ES-I3 (cell line): ENCODE measurements around the gene GTF2H2C.
"Not testable (repeated sequence)": the region's sequence is repeated elsewhere in the genome, so short reads cannot be mapped to it uniquely, and the experiment has no call there.

Experiments used
- H3K36me3 ChIP-seq: 2 replicates; pipeline ENCODE4 v1.6.1; 2013; ENCODE audit warnings: mild to moderate bottlenecking, low read length, control low read depth, moderate library complexity; ENCODE audit not compliant: insufficient read depth
- H3K4me1 ChIP-seq: 2 replicates; pipeline ENCODE4 v1.6.1; 2013; ENCODE audit warnings: mild to moderate bottlenecking, control low read depth, low read length; ENCODE audit not compliant: insufficient read depth
- H3K9ac ChIP-seq: 2 replicates; pipeline ENCODE4 v1.6.1; 2013; ENCODE audit warnings: low read depth, mild to moderate bottlenecking, low read length, moderate library complexity
- H3K9me3 ChIP-seq: 2 replicates; pipeline ENCODE4 v1.6.1; 2013; ENCODE audit warnings: mild to moderate bottlenecking, low read length, moderate library complexity; ENCODE audit not compliant: control insufficient read depth, insufficient read depth

GTF2H2C gene

DNA sequence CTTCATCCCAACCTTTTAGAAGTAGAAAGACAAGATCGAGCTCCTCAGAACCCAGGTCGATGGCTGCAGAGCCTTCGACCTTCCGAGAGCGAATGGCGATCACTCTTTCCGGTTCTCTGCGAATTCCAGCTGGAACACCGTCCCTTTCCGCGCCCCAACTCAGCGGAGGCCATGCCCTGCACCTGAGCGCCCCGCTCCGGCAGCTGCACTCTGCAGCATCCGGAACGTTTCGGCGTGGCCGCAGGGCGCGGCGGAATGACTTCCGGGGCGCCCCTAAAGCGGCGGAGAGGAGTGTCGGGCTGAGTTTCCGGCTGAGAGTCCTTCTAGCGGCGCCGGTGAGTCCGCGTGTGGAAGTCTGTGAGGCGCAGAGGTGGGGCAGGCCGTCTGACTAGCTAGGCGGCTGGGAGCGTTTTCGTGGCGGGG, at the start of gene GTF2H2C:
Gene GTF2H2C, plus strand, starts transcription at position 284 of the 423 bp plus-strand sequence. CDS start 4,942 bp downstream, outside the sequence.
- peak within 1 kb of the TSS; percentile 60 for H3K9ac ChIP-seq
- H3K36me3 ChIP-seq, H3K4me1 ChIP-seq, H3K9me3 ChIP-seq: not testable (repeated sequence)

DNA sequence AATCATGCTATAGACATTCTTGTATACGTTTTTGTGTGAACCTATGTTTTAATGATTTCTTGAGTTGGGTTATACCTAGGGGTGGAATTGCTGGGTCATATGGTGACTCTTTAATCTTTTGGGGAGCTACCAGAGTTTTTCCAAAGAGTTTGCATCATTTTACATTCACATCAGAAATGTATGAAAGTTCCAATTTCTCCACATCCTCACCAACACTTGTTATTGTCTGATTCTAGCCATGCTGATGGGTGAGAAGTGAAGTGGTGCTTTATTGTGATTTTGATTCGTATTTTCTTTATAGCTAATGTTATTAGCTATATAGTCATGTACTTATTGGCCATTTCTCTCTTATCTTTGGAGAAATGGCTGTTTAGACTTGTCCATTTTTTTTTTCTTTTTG, 49.3 kb upstream of the GTF2H2C start:
- Histone ChIP-seq H3K9ac (no peak overlapping the region), H3K4me1 (no peaks in the 10 kb centered on the region; the same call in 1 of the 2 replicates), H3K36me3 (peaks cover 21% of the 10 kb centered on the region; the same call in 1 of the 2 replicates), H3K9me3 (no peaks in the 10 kb centered on the region)

DNA sequence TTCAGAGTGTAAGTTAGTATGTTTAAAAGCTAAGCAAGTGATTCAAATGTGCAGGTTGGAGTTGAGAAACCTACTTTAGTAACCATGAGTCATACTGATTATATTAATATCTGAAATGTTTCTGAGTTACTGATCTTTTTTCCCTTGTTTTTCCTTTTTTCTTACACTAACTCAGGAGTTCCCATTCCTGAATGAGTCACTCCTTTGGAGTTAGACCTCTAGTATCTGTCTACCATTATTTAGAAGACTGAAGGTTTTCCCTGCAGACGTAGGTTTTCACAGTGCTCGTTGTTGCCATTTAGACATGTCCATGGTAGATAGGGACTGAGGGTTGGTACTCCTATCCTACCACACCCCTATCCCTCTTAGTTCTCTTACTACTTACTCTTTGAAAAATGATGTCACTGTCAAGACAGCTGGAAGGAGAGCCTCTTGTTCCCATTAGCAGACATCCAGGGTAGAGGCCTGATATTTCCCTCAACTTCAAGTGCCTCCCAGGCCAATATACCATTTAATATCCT, 47.2 kb upstream of the GTF2H2C start:
- Histone ChIP-seq H3K4me1 (no peaks in the 10 kb centered on the region; the same call in 1 of the 2 replicates), H3K9me3 (no peaks in the 10 kb centered on the region), H3K9ac (no peak overlapping the region), H3K36me3 (peaks cover 14% of the 10 kb centered on the region; the same call in 1 of the 2 replicates)

- H3K9me3 ChIP-seq, H3K9ac ChIP-seq, H3K36me3 ChIP-seq, H3K4me1 ChIP-seq: not testable (repeated sequence)
Observed at GRCh38 chr5:69515570-69515969, 44.4 kb upstream of the GTF2H2C start.

- Histone ChIP-seq H3K9ac (no peak overlapping the region), H3K9me3 (no peaks in the 10 kb centered on the region), H3K36me3 (peaks cover 8% of the 10 kb centered on the region; the same call in 1 of the 2 replicates), H3K4me1 (no peaks in the 10 kb centered on the region; the same call in 1 of the 2 replicates)
Observed at GRCh38 chr5:69516769-69517168, 43.2 kb upstream of the GTF2H2C start.

GRCh38 chr5:69517763-69518212, 42.2 kb upstream of the GTF2H2C start:
- Histone ChIP-seq H3K9ac (no peak overlapping the region), H3K4me1 (no peaks in the 10 kb centered on the region), H3K36me3 (peaks cover 7% of the 10 kb centered on the region; the same call in 1 of the 2 replicates), H3K9me3 (no peaks in the 10 kb centered on the region)

GRCh38 chr5:69519285-69519684, 40.7 kb upstream of the GTF2H2C start:
- Histone ChIP-seq H3K36me3 (no peaks in the 10 kb centered on the region; the same call in 1 of the 2 replicates), H3K9ac (no peak overlapping the region), H3K4me1 (no peaks in the 10 kb centered on the region), H3K9me3 (no peaks in the 10 kb centered on the region)

DNA sequence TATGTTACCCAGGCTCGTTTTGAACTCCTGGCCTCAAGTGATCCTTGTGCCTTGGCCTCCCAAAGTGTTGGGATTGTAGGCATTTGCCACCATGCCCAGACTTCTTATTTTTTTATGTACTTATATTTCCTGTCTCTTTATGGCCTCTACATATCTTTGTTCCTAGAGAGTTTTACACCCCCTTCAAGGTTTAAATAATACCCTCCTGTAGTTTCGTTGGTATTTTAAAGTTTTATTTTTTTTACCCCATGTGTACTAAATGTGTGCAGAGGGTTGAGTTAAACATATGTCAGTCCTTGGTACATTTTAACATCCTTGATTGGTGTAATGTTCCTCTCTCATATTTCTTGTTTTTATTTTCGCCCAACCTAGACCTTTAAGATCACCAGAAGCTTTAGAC, 38.0 kb upstream of the GTF2H2C start:
- Histone ChIP-seq H3K9ac (no peak overlapping the region), H3K4me1 (no peaks in the 10 kb centered on the region), H3K36me3 (peaks cover 7% of the 10 kb centered on the region), H3K9me3 (no peaks in the 10 kb centered on the region)

- Histone ChIP-seq H3K36me3 (peaks cover 7% of the 10 kb centered on the region), H3K9me3 (no peaks in the 10 kb centered on the region), H3K4me1 (no peaks in the 10 kb centered on the region), H3K9ac (no peak overlapping the region)
Observed at GRCh38 chr5:69525490-69525889, 34.5 kb upstream of the GTF2H2C start.

DNA sequence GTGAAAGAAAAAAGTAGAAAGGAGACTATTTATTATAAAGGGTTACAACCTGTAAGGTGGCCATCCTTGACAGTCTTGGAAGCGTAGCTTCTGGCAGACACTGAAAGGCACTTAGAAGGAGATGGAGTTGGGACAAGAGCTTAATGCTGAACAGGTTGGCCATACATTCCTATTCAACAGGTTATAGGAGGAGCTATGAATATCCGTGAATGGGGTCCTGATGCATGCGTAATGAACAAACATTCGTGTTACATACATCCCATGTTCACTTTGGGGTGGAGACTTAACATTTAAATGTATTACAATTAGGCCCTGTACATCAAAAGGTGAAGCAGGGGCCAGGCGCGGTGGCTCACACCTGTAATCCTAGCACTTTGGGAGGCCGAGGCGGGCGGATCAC, 33.3 kb upstream of the GTF2H2C start:
- peaks cover 7% of the 10 kb centered on the region for H3K36me3 ChIP-seq
- H3K9me3 ChIP-seq, result no peaks in the 10 kb centered on the region
- H3K4me1 ChIP-seq, result no peaks in the 10 kb centered on the region
- H3K9ac ChIP-seq, result no peak overlapping the region

- Histone ChIP-seq H3K36me3 (peaks cover 7% of the 10 kb centered on the region), H3K9me3 (no peaks in the 10 kb centered on the region), H3K4me1 (no peaks in the 10 kb centered on the region), H3K9ac (no peak overlapping the region)
Observed at GRCh38 chr5:69527128-69527770, 32.7 kb upstream of the GTF2H2C start.

DNA sequence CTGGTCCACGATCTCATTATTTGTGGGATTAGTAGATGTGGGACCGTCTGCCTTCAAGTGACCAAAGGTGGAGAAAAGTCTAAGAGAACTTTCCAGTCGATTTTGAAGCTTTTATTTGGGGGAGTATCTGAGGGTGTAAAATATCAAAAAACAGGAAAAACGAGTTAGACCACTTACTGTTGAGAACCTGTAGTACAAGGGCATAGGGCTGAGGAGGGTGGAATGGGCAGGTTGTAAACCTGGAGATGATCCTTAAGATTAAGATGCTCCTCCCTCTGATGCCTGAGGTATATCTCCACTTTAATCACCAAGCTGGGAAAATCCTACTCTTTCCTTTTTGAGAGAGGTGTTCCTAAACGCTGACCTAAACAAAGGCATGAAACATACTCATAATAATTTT, 32.0 kb upstream of the GTF2H2C start:
- H3K4me1 ChIP-seq, result no peaks in the 10 kb centered on the region
- H3K36me3 ChIP-seq, result peaks cover 7% of the 10 kb centered on the region
- no peak overlapping the region for H3K9ac ChIP-seq
- H3K9me3 ChIP-seq, result no peaks in the 10 kb centered on the region

GRCh38 chr5:69528609-69529008, 31.4 kb upstream of the GTF2H2C start:
- Histone ChIP-seq H3K36me3 (peaks cover 7% of the 10 kb centered on the region; the same call in 1 of the 2 replicates), H3K9me3 (no peaks in the 10 kb centered on the region), H3K4me1 (no peaks in the 10 kb centered on the region), H3K9ac (no peak overlapping the region)

- Histone ChIP-seq H3K9me3 (no peaks in the 10 kb centered on the region), H3K36me3 (peaks cover 7% of the 10 kb centered on the region; the same call in 1 of the 2 replicates), H3K9ac (no peak overlapping the region), H3K4me1 (no peaks in the 10 kb centered on the region)
Observed at GRCh38 chr5:69530561-69531405, 29.2 kb upstream of the GTF2H2C start.
